DND-41 (cell line): ENCODE data around the gene SH3RF3.

Experiments
- ATAC-seq: fragments of 200-7000 bp; cut with Tn5 transposase; 3 replicates; pipeline ENCODE4 v1.9.1; 2021; ENCODE audit warnings: low read depth; ENCODE audit not compliant: insufficient read depth
- DNase-seq: peaks from one replicate; pipeline ENCODE4 v3.0.0-alpha.2; 2020
- H2AFZ ChIP-seq: 2 replicates; pipeline ENCODE4 v1.6.0; 2012; ENCODE audit warnings: low read depth, low read length
- H3K27ac ChIP-seq: 2 replicates; pipeline ENCODE4 v1.5.1; 2012; ENCODE audit warnings: low read length, inconsistent platforms
- H3K27me3 ChIP-seq: fragments of 200-600 bp; sonication (generic); 2 replicates; pipeline ENCODE4 v1.6.0; 2012; ENCODE audit warnings: low read length, mild to moderate bottlenecking, inconsistent platforms; ENCODE audit not compliant: insufficient read depth, poor library complexity
- H3K36me3 ChIP-seq: 2 replicates; pipeline ENCODE4 v1.5.1; 2012; ENCODE audit warnings: low read length, inconsistent platforms; ENCODE audit not compliant: insufficient read depth
- H3K4me1 ChIP-seq: 2 replicates; pipeline ENCODE4 v1.5.1; 2012; ENCODE audit warnings: mild to moderate bottlenecking, low read length; ENCODE audit not compliant: insufficient read depth
- H3K4me2 ChIP-seq: 2 replicates; pipeline ENCODE4 v1.6.0; 2012; ENCODE audit warnings: mild to moderate bottlenecking, moderate library complexity, low read length, inconsistent platforms; ENCODE audit not compliant: insufficient read depth
- H3K4me3 ChIP-seq, 2 experiments: fragments of 200-600 bp in 1 of 2; shearing (Covaris generic) in 1 of 2; 2 replicates each; pipeline ENCODE4 v1.5.1; 2012 to 2016; ENCODE audit warnings: inconsistent platforms in 2 of 2, low read length in 2 of 2, mild to moderate bottlenecking in 2 of 2, low read depth in 1 of 2, moderate library complexity in 1 of 2
- H3K79me2 ChIP-seq: 2 replicates; pipeline ENCODE4 v1.6.0; 2012; ENCODE audit warnings: low read length, inconsistent platforms; ENCODE audit not compliant: insufficient read depth
- H3K9ac ChIP-seq: 2 replicates; pipeline ENCODE4 v1.6.0; 2012; ENCODE audit warnings: low read depth, mild to moderate bottlenecking, inconsistent platforms, low read length, moderate library complexity
- H3K9me3 ChIP-seq: 2 replicates; pipeline ENCODE4 v1.5.1; 2012; ENCODE audit warnings: low read length, moderate library complexity, mild to moderate bottlenecking, inconsistent platforms; ENCODE audit not compliant: insufficient read depth, severe bottlenecking
- H4K20me1 ChIP-seq: 2 replicates; pipeline ENCODE4 v1.6.0; 2012; ENCODE audit warnings: low read length; ENCODE audit not compliant: insufficient read depth
- CTCF ChIP-seq: IDR thresholded peaks from 2 replicates; pipeline ENCODE4 v1.5.1; 2012; ENCODE audit warnings: borderline replicate concordance, low read length, moderate library complexity, mild to moderate bottlenecking; ENCODE audit not compliant: poor library complexity, severe bottlenecking; ENCODE audit errors: extremely low read depth
- EZH2 ChIP-seq: IDR thresholded peaks from 3 replicates; pipeline ENCODE4 v1.6.1; 2012; ENCODE audit warnings: borderline replicate concordance, low read depth, mild to moderate bottlenecking, moderate library complexity, low read length, inconsistent platforms; ENCODE audit not compliant: severe bottlenecking

The SH3RF3 gene

DNA sequence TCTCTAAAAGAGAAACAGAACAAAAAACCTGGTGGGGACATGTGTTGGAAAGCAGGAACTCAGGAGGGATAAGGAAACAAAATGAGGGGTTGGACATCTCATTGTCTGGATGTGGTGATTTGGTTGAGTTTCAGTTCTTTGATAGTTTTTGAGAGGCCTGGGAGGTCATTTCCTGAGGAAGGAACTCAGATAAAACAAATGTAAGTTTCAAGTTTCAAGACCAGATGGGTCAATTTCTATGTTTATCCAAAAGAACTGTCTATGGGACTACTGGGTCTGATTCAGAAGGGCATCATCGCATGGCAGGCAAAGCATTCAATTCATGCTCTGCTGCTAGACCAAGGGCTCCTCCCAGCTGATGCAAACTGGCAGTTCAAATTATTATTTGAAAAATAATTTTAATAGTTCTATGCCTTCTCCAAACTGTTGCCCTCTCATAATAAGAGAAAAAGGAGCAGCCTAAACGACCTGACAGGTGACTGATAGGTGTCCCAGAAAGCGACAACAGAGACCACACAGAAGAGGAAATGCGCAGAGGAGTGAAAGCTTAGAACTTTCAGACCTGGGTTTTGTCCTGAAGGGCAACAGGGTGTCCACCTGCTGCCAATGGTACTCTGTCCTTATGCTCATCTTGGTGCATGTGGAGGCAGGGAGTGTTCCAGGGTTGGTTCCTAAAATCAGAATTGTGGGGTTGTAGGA is 39.3 kb upstream of the SH3RF3 start:
- H3K4me3 ChIP-seq: no peak overlapping the region
- H3K4me1 ChIP-seq: no peaks in the 10 kb centered on the region
- no peaks in the 10 kb centered on the region for H3K36me3 ChIP-seq
- no peak for ATAC-seq
- H3K79me2 ChIP-seq: no peaks in the 10 kb centered on the region
- H3K27me3 ChIP-seq: no peaks in the 10 kb centered on the region
- H3K9me3 ChIP-seq: peaks cover 3% of the 10 kb centered on the region
- no peak overlapping the region for H3K9ac ChIP-seq
- no peak for TF ChIP-seq EZH2
- TF ChIP-seq CTCF: no peak
- DNase-seq: no peak
- H3K27ac ChIP-seq: no peak overlapping the region
- no peak overlapping the region for H3K4me2 ChIP-seq
- H4K20me1 ChIP-seq: no peaks in the 10 kb centered on the region
- no peak overlapping the region for H2AFZ ChIP-seq

DNA sequence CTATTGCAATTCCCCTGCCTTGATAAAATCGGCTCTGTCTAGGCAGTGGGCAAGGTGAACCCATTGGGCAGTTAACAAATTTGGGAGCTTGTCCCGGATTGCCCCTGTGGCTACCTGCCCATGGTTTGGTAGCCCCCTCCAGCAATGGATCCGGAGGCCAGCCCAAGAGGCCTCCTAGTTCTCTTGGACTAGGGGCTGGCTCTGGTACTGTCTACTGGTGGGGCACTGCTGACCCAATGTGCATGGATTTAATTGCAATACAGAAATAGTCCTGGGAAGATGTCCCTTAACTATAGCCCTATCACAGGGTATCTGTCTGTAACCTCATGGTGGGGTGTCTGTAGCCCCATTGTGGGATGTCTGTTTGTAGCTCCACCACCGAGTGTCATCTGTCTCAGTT is 37.5 kb upstream of the SH3RF3 start:
- Histone ChIP-seq H3K36me3 (no peaks in the 10 kb centered on the region), H3K27me3 (no peaks in the 10 kb centered on the region), H3K79me2 (no peaks in the 10 kb centered on the region), H3K9ac (no peak overlapping the region), H4K20me1 (no peaks in the 10 kb centered on the region), H3K9me3 (peaks cover 3% of the 10 kb centered on the region), H3K4me2 (no peak overlapping the region), H2AFZ (no peak overlapping the region), H3K4me3 (no peak overlapping the region), H3K27ac (no peak overlapping the region), H3K4me1 (no peaks in the 10 kb centered on the region)
- no peak for ATAC-seq
- no peak for DNase-seq
- TF ChIP-seq CTCF: no peak
- no peak for TF ChIP-seq EZH2

DNA sequence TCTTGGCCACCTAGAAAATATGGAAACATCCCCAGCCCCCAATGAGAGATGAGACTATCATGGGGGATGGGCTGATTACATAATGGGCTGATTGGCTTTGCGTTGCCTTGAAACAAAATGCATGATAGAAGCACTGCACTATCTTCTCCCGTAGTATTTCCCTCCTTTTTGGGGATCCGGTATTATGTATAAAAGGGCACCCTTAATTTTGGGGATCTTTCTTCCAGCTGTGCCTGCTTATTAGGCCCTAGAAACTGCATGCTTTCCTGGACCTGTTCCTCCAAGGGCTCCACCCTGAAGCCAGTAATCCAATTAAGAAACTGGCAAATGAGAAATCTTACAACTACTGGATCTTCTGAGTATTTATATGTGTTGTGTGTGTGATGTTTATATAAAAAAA is 34.9 kb upstream of the SH3RF3 start:
- H3K4me3 ChIP-seq: no peak overlapping the region
- ATAC-seq (no peak), DNase-seq (no peak)
- no peaks in the 10 kb centered on the region for H3K79me2 ChIP-seq
- no peak overlapping the region for H2AFZ ChIP-seq
- no peak overlapping the region for H3K27ac ChIP-seq
- H3K4me2 ChIP-seq: no peak overlapping the region
- no peaks in the 10 kb centered on the region for H3K4me1 ChIP-seq
- TF ChIP-seq EZH2: no peak
- no peak for TF ChIP-seq CTCF
- no peak overlapping the region for H3K9ac ChIP-seq
- H3K27me3 ChIP-seq: peaks cover 7% of the 10 kb centered on the region
- no peaks in the 10 kb centered on the region for H4K20me1 ChIP-seq
- peaks cover 3% of the 10 kb centered on the region for H3K9me3 ChIP-seq
- no peaks in the 10 kb centered on the region for H3K36me3 ChIP-seq
